NCI-H524 treated with DMSO at 0.1 percent for 48 hours (cell line): ENCODE measurements around the gene FN3K.

Source experiments
- DNase-seq: peaks from one replicate; lab custom pipeline; 2025; lab: John Stamatoyannopoulos, UW

Gene FN3K

DNA sequence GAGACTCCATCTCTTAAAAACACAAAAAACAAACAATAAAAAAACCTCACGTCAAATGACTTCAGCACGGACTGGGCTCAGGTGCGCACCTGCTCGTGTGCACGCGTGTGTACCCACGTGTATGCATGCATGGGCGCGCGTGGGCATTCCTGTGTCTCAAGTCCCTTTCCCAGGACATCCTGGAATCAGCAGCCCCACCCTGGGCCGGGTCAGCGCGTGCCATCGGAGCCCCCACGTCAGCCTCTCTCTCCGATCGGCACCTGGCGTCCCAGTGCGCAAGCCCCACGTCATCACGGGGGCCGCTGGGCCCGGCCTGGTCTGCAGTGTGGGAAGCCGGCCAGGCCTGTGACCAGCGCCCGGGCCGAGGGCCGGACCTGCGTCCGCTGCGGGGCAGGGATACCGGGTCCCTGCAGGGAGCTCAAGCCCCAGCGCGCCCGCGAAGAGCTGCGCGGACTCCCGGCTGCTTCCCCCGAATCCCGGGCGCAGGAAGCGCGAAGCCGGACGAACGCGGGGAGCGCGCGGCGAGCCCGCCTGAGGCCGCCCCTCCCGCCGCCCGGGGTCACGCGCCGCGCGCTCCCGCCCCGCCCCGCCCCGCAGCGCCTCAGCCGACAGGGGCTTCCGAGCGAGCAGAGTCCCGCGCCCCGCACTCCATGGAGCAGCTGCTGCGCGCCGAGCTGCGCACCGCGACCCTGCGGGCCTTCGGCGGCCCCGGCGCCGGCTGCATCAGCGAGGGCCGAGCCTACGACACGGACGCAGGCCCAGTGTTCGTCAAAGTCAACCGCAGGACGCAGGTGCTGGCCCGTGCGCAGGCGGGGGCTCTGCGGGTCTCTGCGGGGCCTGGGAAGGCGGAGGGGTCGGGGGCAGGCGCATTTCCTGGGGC is at the start of gene FN3K:
Gene FN3K (plus strand): TSS at position 629 of the 880 bp plus-strand sequence. CDS start 22 bp downstream, at position 651.
- no peak for DNase-seq

DNA sequence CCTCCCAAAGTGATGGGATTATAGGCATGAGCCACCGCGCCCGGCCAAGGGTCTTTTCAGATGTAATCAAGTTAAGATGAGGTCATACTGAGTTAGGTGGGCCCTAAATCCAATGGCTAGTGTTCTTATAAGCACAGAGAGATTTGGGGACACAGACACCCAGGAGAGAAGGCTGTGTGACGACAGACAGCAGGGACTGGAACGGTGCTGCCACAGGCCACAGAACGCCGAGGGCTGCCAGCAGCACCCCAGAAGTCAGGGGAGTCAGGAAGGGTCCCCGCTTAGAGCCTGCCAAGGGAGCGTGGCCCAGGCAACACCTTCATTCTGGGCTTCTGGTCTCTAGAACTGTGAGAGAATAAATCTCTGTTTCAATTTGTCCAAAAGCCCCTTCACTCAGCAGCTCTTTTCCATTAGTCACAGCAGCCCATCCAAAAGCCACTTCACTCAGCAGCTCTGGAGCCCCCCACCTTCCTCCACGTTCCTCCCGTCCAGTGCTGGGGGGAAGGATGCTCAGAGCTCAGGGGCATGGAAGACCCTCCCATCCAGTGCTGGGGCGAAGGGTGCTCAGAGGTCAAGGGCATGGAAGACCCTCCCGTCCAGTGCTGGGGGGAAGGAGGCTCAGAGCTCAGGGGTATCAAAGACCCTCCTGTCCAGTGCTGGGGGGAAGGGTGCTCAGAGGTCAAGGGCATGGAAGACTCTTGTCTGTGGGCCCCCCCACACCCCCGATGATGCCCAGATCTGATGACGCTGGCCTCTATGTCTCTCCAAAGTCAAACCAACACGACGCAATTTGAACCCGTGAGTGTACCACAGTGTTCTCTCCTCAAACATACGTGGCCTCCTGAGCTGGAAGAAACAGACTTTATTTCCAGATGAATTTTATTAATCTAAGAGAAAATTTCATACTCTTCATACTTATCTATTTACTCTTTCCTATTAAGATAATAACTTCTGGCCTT is 48.8 kb upstream of the FN3K start:
- DNase-seq: no peak

DNA sequence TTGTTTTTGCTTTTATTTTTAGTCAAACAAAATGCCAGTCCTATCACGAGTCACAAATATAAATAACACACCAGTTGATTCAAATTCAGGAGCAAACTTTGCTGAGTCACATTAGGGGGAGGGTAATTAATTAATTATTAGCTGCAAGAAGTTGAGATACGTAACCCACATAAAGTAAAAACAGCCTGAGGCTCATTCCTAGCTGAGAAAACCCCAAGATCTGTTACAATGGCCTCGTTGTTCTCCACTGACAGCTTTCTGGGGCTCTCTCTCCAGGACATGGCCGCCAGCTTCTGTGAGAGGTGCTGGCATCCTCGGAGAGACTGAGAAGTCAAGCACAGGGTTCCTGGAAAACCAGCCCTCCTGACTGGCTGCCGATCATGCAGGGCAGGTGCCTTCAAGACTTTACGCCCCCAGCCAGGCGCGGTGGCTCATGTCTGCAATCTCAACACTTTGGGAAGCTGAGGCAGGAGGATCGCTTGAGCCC is 48.0 kb upstream of the FN3K start:
- no peak for DNase-seq

DNA sequence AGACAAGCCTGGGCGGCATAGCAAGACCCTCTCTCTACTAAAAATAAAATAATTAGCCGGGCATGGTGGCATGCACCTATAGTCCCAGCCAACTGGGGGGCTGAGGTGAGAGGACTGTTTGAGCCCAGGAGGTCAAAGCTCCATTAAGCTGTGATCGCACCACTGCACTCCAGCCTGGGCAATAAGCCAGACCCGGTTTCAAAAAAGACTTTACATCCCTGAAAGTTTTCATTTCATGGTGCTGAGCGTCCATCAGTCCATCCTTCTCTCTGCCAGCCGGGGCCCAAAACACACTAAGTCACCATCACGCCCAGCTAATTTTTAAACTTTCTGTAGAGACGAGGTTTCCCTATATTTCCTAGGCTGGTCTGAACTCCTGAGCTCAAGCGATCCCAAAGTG is 47.5 kb upstream of the FN3K start:
- no peak for DNase-seq

DNA sequence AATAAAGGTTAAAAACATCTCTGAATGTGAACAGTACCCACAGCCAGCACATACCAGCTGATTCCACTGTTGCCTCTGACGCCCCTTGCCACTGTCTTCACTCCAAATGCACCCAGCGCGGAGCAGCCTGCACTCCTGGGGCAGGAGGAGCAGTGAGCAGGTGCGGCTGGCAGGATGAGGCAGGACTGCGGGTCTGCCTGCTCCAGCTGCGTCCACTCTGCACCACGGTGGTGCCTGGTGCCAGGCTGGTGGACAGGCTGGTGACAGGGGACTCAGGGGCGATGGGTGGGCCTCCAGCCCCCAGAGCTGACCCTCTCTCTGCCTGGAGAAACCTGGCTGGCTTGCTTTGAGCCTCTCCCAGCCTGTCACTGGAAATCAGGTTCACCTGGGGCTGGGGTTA is 46.3 kb upstream of the FN3K start:
- no peak for DNase-seq

DNA sequence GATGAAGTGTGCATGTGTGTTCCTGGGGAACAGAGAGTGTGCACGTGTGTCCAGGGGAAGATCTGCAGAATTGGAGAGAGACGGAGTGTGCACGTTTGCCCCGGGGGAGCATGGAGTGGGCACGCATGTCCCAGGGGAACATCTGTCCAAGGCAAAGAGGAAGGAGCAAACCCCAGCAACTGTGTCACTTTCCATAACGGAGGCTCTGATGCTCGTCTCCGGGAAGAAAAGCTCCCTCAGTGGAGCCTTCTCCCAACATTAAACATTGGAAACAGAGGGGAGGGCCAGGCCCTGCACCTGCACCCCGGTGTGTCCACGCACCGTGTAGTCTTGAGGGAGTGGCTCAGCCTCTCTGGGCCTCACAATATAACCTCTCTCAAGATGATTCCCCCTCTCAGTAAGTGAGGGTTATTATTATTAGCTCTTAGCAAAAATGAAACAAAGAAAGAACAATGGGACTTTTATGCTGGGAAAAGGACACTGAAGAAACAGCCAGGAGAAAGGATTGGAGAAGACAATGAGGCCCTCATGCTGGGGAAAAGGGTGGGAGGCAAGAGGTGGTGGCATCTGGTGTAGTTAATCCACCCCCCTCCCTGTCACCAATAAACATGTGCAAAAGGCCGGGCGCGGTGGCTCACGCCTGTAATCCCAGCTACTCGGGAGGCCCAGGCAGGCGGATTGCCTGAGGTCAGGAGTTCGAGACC is 44.5 kb upstream of the FN3K start:
- DNase-seq: no peak

DNA sequence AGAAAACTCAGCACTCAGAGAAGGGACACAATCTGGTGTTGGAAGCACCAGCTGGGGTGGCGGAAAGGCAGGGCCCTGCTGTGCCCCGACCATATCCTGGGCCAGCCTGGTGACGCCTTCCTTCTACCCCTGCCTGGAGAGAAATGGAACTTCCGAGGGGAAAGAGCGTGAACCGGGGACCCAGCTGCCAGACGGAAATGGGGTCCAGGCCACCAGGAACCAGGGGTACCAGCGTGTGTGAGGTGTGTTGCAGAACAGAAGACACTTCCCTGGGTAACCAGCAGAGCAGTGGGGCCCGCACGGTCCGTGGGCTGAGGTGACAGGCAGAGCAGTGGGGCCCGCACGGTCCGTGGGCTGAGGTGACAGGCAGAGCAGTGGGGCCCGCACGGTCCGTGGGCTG is 43.7 kb upstream of the FN3K start:
- no peak for DNase-seq

DNA sequence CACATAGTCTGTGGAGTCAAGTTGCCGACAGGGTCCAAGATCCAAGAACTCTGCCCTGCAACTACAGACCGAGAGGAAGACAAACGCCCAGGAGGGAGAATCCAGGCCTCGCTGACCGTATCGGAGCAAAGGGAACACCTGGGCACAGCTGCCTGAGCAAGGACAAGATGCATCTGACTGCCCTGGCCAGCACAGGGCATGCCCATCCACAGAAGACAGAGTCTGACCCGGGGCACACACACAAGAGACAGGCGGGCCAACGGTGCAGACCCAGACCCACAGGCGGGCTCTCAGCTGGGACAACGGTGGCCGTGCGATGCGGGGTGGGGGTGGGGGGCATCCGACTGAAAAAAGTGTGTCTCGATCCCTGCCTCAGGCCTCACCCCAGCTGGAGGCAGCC is 43.1 kb upstream of the FN3K start:
- DNase-seq: no peak

DNA sequence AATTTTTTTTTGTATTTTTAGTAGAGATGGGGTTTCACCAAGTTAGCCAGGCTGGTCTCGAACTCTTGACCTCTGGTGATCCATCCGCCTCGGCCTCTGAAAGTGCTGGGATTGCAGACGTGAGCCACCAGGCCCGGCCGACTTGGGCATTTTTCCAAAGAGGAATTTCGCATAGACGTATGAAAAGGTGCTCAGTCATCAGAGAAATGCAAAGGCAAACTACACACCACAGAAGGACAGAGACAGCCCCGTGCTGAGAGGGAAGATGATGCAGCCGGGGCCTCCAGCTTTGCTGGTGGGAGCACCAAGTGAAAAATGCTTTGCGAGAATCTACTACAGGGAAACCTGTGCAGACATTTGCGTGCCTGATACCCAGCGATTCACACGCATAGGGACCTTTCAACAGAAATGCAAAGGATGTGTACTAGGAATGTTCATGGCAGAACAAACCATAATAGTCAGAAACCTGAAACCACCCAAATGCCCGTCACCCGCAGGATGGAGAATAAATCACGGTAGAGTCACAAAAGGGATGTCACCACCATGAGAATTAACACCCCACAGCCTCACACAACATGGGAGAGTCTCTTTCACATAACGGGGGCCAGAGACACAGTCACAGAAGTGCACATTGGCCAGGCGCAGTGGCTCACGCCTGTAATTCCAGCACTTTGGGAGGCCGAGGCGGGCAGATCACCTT is 42.1 kb upstream of the FN3K start:
- DNase-seq: no peak

DNA sequence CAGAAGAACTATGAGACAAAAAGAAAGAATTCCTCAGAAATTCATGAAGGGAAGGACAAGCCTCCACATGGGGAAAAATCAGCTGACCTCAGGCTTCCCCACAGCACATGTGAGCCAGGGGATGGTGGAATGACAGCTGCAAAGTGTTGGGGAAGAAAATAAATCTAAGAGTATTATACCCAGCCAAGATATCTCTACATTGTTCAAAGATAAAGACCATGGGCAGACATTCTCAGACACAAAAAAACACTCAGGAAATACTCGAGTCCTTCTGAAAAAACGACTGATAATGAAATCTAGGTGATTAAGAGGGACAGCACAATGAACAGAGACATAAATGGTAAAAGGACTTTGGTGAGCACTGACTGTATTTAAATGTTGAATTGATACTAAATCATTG is 40.8 kb upstream of the FN3K start:
- DNase-seq: no peak

DNA sequence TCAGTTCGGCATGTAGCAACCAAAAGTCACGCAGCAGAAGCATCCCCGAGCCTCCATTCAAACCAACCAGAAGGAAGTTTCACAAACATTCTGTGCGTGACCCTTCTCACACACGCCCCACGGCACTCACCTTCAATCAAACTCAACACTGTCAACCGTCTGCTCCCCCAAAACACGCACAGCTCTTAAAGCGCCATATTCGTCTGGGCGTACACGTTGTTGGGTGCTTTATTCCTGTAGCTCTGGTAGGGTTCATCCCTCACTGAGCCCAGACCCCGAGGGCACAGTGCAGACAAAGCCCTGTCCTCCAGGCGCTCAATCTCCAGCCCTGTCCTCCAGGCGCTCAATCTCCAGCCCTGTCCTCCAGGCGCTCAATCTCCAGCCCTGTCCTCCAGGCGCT is 39.2 kb upstream of the FN3K start:
- no peak for DNase-seq

DNA sequence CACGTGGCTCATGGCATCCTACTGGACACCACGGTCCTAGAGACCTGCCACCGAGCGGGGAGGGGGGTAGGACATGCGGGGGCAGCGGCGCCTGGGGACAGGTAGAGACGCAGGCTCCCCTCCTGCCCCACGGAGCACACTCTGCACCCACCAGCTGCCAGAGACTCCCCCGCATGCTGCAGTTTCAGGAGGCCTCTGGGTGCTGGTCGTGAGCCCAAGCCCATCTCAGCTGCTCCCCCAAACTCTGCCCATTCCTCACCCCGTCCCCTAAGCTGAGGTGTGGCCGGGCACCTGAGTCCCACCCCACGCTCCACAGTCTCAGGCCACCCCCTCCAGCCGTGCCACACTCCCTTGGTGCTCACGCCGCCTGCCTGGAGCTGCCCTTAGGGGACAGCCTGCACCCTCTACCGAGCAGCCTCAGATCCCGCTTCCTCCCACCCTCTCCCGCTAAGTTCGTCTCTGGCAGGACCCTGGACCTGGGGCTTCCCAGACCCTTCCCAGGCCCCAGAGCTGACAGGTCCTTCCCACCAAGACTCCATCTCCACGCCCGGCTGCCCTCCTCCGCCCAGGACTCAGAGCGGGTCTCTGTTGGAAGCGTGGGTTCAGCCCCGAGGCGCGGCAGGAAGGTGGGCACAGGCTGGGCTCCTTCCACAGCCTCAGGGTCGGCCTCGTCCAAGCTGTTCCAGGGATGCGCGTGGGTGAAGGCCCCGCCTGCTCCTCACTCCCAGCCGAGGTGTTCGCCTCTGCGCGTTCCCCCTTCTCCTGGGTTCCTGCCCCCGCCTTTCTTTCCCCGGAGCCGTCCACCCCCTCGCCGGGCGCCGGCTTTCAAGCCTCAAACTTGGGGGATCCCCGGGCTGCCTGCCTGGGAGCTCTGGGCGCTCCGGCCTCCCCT is 38.3 kb upstream of the FN3K start:
- DNase-seq: no peak

DNA sequence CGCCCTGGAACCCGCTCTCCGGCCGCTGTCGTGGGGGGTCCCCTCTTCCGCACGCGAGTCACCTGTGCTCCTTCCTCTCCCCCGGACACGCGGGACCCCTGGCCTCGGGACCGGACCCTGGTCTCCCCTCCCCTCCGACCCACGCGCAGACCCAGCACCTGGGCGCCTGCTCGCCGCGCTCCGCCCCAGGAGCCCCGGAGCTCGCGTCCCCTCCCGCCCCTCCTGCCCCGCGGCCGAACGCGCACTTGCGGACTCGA is 37.7 kb upstream of the FN3K start:
- DNase-seq: no peak

DNA sequence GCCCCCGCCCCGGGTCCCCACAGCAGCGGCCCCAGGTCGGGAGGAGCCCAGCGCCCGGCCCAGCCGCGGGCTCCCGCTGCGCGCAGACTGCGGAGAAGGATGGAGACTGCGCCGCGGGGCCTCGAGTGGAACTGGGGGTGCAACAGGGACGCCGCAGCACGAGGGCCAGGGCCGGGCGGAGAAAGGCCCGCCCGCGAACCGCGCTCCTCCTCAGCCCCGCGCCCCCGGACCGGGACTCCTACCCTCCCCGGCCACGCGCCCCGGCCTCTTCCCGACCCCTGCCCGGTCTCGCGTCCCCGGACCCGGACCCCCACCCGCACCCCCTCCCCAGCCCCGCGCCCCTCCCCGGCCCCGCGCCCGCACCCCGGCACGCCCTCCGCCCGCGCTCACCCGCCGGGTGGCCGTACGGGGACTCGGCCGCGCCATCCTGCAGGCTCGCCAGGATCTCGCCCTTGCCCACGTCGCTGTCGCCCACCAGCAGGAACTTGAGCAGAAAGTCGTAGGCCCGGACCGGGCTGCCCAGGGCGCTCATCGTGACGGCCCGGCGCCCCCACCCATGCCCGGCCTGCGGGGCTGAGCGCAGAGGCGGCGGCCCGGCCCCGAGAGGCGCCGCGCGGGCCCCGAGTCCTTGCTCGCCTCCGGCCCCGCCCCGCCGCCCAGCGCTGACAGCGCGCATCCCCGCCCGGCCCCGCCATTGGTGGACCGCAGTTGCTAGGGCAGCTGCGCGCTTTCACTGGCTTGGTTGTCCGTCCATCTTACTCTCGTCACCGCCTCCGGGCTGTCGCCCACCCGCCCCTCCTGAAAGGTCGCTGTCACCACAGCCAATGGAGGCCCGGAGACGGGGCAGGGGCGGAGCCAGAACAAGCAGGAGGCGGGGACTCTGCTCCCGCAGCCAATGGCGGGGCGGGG is 37.1 kb upstream of the FN3K start, which contains the start of gene RAB40B:
Gene RAB40B (minus strand): TSS at position 634 of the 909 bp plus-strand sequence. CDS start 102 bp downstream, at position 532.
- DNase-seq: peak; percentile 58

DNA sequence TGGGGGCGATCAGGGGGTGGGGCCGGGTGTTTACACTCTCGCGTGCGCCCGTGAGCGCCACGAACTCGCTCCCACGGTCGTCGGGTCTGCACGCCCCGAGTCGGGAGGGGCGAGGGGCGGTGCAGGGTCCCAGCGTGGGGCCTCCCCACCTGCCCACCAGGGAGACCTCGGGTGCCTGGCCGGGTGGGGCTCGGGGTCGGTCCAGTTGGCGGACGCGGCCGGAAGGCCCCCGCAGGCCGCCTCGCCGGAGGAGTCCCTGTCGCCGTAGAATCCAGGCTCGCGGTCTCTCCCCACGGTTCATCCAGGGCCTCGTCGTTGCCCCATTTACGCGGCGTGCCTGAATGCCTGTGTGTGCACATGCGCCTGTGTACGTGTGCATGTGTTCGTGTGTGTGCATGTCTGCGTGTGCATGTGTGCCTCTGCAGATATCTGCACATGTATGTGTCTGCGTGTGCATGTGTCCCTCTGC is 36.4 kb upstream of the FN3K start:
- no peak for DNase-seq

DNA sequence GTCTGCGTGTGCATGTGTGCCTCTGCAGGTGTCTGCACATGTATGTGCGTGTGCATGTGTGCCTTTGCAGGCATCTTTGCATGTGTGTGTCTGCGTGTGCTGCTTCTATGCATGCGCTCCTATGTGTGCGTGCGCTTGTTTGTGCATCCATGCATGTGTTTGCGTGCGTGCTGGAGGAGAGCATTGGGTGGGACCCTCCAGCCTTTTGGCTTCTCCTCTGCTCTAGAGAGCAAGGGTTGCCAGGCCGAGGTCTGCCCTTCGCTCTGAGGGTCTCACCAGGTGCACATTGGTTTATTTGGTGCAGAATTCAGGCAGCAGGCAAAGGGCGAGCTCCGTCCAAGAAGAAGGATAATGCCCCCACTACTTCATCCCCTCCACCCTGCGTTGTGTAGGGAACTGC is 35.9 kb upstream of the FN3K start:
- no peak for DNase-seq

DNA sequence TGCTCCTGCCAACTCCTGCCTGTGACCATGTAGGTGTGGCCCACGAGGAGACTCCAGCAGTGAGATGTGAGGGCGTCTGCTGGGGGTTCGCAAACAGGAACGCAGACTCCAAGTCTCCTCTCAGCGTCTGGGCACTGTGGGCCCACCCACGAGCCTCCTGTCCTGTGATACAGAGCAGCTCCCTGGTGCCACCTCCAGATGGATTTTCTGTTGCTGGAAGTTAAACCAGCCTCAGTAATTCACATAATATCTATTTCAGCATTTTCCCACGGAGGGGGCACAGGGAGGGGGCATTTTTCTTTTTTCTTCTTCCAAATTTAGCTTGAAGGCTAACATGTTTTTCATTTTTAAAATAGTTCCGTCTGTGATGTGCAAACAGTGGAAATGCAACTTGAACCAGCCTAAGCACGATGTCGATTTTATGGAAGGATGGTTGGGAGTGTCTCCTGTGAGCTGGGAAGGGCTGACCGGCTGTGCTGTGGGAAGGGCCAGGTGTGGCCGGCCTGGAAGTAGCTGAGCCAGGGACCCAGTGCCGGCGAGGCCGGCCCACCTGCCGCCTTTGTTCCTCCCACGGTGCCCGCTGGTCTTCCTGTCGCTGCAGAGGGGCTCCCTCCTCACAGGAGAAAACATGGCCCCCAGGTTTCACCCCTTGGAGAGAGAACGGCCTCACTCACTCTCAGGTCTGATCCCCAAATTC is 33.0 kb upstream of the FN3K start:
- DNase-seq: no peak

DNA sequence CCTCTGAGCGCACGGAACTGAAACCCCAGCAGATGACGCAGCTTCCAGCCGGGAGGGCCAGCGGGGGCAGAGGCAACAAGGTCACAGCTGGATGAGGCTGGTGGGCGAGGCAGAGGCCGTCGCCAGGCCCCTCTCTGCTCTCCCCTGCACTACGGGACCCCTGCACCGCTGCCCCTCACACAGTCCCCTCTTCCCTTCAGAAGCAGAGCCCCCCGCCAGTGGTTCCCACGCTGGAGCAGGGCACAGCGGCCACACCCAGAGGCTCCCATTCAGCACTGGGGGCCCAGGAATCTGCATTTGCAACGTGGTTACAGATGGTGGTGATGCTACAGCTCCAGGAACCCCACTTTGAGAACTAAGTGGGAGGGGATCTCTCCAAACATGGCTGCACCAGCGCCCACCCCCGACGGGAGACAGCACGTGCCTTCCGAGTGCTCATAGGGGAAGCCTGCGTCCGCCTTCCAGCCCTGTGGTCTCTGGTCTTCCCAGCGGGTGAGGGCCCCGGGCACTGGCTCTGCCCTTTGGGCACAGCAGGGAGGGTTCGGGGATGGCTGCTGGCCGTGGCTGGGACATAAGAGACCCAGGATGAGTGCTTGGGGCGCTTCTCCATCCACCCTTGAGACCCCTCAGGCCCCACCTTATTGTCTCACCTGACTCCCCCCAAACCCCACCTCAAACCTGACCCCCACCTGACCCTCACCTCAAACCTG is 32.2 kb upstream of the FN3K start:
- no peak for DNase-seq
